ENCODE measurements around the gene THNSL1.
"Not testable (repeated sequence)": the region's sequence is repeated elsewhere in the genome, so short reads cannot be mapped to it uniquely, and the experiment has no call there.

THNSL1 gene

DNA sequence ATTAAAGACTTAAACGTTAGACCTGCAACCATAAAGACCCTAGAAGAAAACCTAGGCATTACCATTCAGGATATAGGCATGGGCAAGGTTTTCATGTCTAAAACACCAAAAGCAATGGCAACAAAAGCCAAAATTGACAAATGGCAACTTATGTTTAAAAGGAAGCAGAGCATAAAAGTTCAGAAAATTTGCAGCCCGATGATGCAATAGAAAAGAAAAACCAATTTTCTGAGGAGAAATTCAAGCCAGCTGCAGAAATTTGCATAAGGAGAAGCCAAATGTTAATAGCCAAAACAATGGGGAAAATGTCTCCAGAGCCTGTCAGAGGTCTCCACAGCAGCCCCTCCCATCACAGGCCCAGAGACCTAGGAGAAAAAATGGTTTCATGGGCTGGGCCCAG, 4.8 kb upstream of the THNSL1 start:
- DNase-seq (ENCODE audit: low read depth in 3 of 3): not testable (repeated sequence)

- no peak for DNase-seq (ENCODE audit: low read depth in 3 of 3)
Measured at GRCh38 chr10:25014579-25014978, 1.8 kb upstream of the THNSL1 start.

DNA sequence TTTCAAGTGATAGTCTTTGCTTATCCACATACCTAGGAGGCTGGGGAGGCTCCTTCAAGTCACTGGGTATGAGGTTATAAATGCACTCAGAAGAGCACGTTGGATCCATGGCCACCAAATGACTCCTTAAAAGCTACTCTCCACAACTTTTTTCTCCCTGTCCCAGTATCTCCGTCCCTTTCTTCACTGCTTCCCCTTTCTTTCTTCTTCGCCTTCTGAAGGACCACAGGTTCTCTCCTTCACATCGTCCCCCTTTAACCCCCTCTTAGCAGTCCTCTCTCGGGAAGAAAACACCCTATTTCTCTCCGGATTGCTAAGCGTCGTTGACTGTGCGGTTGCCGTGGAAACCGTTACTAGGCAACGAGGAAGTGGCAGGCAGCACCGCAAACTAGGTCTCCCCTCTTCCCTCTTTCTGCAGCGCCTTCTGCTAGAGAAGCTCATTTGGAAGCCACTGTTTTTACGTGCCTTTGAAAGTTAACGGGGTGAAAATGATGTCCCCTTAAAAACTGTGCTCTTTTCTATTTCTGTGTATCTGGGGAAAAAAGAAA, 510 bp upstream of the THNSL1 start, which contains the start of gene ENKUR:
TSS of gene ENKUR (minus strand) at position 331 of the 548 bp plus-strand sequence. CDS start at position 109, 222 bp downstream.
- DNase-seq (ENCODE audit: low read depth in 3 of 3): peak; percentile 86 to 92 (median 89)

- DNase-seq (ENCODE audit: low read depth in 3 of 3): peak; percentile 2 to 12 (median 7)
Measured at GRCh38 chr10:25017154-25017590, 760 bp downstream of the THNSL1 start.

GRCh38 chr10:25017661-25018060, 1.2 kb downstream of the THNSL1 start:
- DNase-seq (ENCODE audit: low read depth in 3 of 3): no peak

DNA sequence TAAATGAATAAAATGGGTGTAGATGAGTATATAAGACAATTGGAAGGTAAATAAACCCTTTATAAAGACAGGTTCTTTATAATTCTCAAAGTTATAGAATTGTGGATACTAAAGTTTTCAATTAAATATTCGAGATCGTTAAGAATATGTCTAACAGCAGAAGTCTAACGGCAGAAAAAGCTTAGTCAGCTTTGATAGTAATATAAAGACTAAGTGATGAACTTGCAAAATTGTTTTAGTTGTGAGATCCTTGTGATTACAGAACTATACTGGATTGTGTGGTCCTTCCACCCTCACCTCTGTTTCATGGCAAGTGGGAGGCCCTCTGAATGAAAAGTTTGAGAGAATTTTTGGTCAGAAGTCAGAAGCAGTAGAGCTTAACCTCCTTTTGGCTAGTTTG, 2.3 kb downstream of the THNSL1 start:
- no peak for DNase-seq (ENCODE audit: low read depth in 3 of 3)

GRCh38 chr10:25023278-25023677, 6.9 kb downstream of the THNSL1 start:
- DNase-seq (ENCODE audit: low read depth in 3 of 3): no peak

GRCh38 chr10:25024528-25024927, 8.1 kb downstream of the THNSL1 start:
- DNase-seq (ENCODE audit: low read depth in 3 of 3): no peak

GRCh38 chr10:25026463-25026862, 10.1 kb downstream of the THNSL1 start:
- no peak for DNase-seq (ENCODE audit: low read depth in 3 of 3)

- DNase-seq (ENCODE audit: low read depth in 3 of 3): no peak
Measured at GRCh38 chr10:25028711-25029110, 12.3 kb downstream of the THNSL1 start.

GRCh38 chr10:25029519-25029918, 13.1 kb downstream of the THNSL1 start:
- DNase-seq (ENCODE audit: low read depth in 3 of 3): no peak

- DNase-seq (ENCODE audit: low read depth in 3 of 3): no peak
Measured at GRCh38 chr10:25036381-25036780, 20.0 kb downstream of the THNSL1 start.

GRCh38 chr10:25038325-25038724, 21.9 kb downstream of the THNSL1 start:
- DNase-seq (ENCODE audit: low read depth in 3 of 3): no peak

DNA sequence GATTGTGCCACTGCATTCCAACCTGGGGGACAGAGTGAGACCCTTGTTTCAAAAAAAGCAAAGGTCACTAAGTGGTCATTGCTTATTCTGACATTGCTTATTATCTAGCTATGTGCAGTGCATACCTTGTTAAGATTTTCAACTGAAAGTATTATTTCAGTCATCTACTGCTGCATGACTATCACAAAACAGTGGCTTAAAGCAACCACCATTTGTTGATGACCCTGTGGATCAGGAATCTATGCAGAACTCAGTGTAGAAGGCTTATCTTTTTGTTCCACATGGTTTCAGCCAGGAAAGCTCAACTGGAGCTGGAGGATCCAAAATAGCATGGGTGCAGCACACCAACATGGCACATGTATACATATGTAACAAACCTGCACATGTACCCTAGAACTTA, 23.1 kb downstream of the THNSL1 start:
- no peak for DNase-seq (ENCODE audit: low read depth in 3 of 3)

DNA sequence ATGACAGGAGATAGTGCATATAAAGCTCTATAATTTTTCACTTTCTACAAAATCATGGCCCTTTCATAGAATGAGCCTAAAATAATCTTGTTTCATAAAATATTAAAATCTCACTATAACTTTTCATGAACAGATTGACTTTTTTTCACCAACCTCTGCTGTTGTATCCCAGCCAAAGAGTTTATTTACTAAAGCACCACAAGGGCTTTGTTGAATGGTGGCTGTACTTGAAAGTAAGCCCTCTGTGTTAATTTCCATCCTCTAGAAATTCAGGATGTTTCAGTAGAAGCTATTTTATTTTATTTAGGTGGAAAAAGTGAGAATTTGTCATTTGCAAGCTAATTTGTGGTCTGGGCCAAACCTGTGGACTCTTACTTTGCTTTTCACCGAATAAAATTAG, 30.2 kb downstream of the THNSL1 start:
- DNase-seq (ENCODE audit: low read depth in 3 of 3): no peak

- DNase-seq (ENCODE audit: low read depth in 3 of 3): no peak
Measured at GRCh38 chr10:25047088-25047487, 30.7 kb downstream of the THNSL1 start.

- DNase-seq (ENCODE audit: low read depth in 3 of 3): no peak
Measured at GRCh38 chr10:25047591-25048301, 31.3 kb downstream of the THNSL1 start.

GRCh38 chr10:25048450-25048849, 32.0 kb downstream of the THNSL1 start:
- DNase-seq (ENCODE audit: low read depth in 3 of 3): no peak

DNA sequence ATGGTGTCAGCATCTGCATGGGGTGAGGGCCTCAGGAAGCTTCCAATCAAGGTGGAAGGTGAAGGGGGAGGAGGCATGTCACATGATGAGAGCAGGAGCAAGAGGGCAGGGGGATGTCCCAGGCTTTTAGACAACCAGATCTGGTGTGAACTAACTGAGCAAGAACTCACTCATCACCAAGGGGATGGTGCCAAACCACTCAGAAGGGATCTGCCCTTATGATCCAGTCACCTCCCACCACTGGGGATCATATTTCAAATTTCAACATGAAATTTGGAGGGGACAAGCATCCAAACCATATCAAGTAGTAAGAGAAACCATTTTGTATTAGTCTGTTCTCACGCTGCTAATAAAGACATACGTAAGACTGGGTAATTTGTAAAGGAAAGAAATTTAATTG, 33.6 kb downstream of the THNSL1 start:
- no peak for DNase-seq (ENCODE audit: low read depth in 3 of 3)

- DNase-seq (ENCODE audit: low read depth in 3 of 3): no peak
Measured at GRCh38 chr10:25050402-25050801, 34.0 kb downstream of the THNSL1 start.

- no peak for DNase-seq (ENCODE audit: low read depth in 3 of 3)
Measured at GRCh38 chr10:25052012-25052411, 35.6 kb downstream of the THNSL1 start.

- DNase-seq (ENCODE audit: low read depth in 3 of 3): no peak
Measured at GRCh38 chr10:25056726-25057125, 40.3 kb downstream of the THNSL1 start.

GRCh38 chr10:25057886-25058285, 41.5 kb downstream of the THNSL1 start:
- DNase-seq (ENCODE audit: low read depth in 3 of 3): no peak

DNA sequence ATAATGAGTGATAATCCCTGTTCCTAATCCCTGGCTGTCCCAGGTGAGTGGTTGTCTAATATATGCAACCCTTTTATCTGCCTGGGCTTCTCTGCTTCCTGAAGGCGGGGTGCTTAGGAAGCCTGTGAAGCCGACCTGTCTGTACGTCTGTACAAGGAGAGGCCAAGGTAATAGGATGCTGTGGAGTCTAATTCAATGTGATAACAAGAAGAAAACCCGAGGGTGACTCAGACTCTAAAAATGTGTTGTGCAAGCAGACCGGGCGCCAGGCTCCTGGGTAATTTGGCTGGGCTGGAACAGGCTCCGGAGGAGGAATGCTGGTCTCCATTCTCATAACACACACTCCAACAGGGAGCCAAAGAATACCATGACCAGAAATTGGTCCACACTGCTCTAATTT, 43.6 kb downstream of the THNSL1 start:
- DNase-seq (ENCODE audit: low read depth in 3 of 3): no peak
